Pons (tissue), 1 donor: ENCODE data around the gene DYNLT3.
A peak's percentile ranks its signal among the peaks of the same experiment; 100 is the strongest.

ENCODE experiments used
- DNase-seq: peaks from one replicate; pipeline ENCODE4 v3.0.0-alpha.2; 2016; ENCODE audit warnings: low spot score

Gene DYNLT3, protein sequence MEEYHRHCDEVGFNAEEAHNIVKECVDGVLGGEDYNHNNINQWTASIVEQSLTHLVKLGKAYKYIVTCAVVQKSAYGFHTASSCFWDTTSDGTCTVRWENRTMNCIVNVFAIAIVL

DNA sequence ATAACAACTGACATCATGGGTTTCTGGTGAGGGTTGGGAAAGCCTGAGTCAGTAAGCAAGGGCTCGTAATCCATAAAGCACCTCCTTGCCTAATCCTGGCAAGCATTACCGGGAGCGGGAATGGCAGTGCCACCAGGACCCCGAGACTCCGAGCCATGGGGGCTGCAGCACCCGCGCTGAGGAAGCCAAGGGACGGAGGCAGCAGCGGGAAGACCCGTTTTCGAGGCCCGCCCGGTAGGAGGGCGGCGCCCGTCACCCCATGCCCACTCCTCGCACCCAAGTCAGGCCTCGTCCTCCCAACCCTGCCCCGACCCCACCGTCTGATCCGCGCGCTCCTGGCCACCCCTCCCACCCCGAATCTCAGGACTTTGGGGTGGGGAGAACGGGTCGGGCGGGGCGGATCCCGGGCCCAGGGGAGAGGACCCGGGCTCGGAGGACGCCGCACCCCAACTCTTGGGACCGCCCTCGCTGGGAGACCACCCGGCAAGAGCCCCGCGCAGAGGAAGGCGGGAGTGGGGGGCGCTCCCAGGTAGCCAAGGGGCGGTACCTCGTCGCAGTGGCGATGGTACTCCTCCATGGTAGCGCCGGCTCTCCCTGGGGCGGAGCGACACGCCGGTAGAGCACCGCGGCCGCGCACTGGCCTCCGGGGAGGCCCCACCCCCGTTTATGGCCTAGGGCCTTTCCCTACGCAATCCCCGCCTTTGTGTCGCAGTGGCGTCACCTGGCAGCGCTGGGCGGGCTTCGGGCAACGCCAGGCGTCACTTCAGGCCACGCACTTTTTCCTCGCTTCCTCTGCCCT lies at the start of gene DYNLT3:
Gene DYNLT3 (minus strand): TSS at position 638 of the 799 bp plus-strand sequence. CDS start 61 bp downstream, at position 577.
- DNase-seq, result peak; percentile 66

DNA sequence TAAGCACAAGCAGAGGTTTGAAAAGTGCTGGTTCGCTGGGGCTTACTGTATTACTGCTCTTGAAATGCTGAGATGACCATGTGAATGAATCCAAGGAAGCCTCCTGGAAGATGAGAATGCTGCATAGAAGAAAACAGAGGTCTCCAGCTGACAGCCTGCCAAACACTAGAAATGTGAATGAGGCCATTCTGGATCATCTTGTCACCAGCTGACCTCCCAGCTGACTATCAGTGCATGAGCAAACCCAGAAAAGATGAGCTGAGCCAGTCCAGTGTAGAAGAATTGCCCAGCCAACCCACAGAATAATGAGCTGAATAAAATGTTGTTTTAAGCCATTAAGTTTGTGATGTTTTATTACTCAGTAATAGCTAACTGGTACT lies 49.1 kb upstream of the DYNLT3 start:
- DNase-seq, result peak; percentile 53

DNA sequence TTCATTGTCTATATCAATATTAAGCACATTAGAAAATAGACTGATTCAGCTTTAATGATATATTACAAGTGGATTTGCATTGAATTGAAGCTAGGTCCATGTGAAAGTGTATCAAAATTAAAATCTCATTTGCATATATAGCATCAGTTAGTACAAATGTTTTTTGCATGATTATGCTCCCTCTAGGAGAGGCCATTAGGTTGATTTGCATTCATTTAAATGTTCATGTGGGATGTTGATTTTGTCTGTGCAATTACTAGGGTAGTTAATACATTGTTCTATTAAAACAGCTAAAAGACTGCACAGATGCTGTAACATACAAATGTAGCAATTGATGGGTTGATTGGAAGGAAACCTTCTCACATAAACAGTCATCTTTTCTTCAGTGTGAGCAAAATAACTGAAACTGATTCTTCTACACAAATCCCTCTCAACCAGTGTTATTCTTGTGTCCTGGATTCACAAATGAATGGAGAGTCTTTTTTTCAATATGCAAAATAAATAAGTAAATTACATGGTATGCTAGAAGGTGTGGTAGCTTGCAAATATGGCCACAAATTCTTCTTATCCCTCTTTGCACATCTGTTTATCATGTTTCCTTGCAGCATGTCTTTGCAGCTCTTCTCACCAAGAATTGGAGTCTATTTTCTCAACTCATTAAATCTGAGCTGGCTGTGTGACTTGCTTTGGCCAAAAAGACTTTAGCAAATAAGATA lies 48.6 kb upstream of the DYNLT3 start:
- no peak for DNase-seq

DNA sequence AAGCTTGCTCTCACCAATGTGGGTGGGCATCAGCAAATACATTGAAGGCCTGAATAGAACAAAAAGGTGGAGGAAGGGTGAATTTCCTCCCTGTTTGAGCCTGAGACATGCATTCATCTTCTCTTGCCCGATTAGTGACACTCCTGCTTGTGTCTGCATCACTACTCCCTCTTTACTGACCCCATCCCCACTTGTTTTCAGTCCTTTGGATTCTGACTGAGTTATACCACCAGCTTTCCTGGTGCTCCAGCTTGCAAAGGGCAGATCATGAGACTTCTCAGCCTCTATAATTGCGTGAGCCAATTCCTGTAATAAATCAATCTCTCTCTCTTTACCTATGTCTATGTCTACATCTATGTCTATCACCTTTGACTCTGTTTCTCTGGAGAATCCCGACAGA lies 47.4 kb upstream of the DYNLT3 start:
- no peak for DNase-seq

DNA sequence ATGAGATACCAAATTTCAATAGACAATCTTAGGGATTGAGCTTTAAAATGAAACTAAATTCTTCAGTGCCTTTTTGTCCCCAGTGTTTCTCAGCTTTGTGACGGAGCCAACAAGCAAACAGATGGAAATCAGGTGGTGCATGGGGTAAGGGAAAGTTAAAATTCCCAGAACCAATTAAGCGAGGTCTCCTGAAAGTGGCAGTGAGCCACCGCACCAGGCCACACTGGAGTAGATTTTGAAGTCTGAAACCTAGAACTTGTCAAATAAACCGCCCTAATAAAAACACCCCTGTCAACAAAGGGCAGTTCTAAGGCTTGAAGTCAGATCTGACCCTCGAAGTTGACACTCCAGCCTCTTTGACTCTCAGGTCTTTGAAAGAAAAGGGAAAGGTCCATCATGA lies 40.6 kb upstream of the DYNLT3 start:
- no peak for DNase-seq

DNA sequence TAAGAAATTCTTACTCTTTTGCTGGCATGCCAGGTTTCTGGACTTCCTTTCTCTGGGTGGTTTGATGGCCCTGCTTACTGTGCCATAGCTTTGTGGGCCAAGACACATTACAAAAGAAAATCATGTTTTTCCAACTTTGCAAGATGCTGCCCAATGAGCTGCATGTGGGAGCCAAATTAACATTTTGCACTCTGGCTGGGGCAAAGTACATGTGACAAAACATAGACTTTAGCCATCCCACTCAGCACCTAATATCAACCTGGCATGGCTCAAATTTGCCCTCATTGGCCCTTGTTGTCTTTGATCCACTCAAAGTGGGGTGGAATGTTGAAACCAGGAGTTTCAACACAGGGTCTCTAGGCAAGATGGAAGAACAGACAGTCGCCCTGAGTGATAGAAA lies 40.0 kb upstream of the DYNLT3 start:
- no peak for DNase-seq

DNA sequence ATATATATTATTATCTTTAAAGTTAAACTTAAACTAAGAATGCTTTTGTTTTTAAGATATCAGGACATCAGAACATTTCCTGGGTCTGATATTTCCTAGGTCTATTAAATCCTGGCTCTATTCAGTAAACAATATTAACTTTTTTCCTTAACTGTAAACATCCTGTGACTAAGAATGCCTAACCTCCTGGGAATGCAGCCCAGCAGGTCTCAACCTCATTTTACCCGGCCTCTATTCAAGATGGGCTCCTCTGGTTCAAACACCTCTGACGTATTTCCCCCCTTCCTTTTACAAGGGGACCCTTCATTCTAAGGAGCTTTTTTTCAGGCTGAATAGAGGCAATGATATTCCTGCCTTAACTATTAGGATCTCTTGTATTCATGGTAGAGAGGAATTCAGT lies 35.8 kb upstream of the DYNLT3 start:
- DNase-seq, result no peak

DNA sequence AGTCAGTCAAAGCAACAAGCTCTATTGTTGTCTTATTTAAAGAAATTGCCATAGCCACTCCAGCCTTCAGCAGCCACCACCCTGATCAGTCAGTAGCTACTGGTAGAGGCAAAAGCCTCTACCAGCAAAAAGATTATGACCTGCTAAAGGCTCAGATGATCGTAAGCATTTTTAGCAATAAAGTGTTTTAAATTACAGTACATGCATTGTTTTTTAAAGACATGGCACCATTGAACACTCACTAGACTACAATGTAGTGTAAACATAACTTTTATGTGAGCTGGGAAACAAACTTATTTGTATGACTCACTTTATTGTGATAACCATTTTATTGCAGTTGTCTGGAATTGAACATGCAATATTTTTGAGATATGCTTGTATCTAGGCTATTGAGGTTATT lies 32.3 kb upstream of the DYNLT3 start:
- no peak for DNase-seq

DNA sequence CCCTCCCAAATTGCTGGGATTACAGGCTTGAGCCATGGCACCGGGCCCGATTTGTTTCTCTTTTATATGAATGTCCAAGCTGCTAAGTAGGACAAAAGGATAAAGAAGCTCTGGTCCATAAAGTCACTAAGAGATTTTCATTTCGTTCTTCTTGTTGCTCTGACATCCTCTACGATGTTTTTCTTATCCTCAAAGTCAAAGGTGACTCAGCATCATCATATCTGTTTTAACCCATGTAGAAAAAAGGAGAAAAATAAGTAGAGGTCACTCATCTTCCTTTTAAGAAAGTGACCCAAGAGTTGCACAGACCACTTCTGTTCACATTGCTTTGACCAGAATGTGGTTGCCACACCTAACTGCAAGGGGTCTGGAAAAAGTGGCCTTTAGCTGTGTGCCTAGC lies 29.3 kb upstream of the DYNLT3 start:
- no peak for DNase-seq

DNA sequence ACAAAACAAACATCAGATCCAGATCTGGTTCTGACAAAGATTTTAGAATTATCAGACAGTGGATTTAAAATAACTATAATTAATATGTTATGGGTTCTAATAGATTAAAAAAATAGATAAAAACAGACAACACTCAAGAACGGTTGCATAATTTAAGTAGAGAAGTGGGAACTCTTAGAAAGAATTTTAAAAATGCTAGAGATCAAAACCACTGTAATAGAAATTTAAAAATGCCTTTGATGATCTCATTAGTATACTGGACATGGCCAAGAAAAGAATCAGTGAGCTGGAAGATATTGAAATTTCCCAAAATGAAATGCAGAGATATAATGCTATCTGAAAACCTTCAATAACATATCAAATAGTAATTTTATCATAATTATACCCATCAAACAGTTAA lies 28.3 kb upstream of the DYNLT3 start:
- no peak for DNase-seq

DNA sequence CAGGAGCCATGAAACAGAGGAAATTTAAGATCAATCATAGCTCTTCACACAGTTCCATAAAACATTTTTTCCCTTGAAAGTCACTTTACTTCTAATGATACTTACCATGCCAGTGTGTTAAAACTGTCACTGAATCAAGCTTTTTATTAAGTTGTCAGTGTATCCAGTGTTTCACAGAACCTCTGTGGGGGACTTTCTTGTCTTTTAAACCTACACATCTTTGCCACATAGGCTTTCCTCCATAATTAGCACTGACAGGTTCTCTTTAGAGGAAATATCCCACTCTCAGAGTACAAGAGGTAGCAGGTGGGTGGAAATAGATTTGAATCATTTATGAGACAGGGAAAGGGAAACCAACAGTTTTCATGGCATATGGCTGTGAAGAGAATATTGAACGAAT lies 25.8 kb upstream of the DYNLT3 start:
- no peak for DNase-seq

DNA sequence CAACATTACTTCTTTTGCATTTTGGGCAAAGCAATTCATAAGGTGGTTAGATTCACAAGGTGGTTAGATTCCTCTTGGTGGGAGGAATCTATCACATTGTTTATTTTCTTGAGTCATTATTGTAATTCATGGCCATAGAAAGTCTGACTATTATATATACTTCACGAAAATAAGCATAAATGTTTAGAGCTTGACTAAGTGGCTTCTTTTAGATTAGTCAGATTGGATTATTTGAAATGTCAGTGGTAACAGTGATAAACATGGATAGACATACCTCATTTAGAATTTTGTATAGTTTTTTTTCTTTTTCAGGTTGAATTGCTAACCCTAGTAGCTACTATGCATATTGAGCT lies 24.9 kb upstream of the DYNLT3 start:
- DNase-seq, result no peak

DNA sequence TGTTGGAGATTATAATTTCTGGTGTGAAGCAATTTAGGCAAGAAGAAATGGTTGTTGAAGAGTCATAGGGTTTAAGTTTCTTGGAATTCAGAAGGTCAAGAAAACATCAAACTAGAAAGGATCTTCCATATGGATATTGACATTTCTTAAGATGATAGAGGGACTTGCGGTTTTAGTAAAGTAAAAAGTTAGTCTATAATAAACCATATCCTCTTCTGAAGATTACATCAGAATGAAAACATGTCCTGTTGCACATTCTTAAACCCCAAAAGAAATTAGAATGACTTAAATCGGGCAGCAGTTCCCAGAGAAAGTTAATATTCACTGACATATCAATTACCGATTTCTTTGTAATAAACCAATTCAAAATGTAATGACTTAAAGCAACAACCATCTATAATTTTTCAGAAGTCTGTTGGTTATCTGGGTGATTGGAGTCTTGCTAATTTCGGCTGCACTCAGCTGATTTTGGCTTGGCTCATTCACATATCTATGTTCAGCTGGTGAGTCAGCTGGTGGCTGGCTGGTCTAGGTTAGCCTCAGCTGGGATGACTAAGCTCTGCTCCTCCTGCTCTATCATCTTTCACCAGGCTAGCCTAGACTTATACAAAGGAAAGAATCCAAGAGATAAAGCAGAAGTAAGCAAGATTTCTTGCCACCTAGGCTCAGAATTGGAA lies 24.4 kb upstream of the DYNLT3 start:
- no peak for DNase-seq

DNA sequence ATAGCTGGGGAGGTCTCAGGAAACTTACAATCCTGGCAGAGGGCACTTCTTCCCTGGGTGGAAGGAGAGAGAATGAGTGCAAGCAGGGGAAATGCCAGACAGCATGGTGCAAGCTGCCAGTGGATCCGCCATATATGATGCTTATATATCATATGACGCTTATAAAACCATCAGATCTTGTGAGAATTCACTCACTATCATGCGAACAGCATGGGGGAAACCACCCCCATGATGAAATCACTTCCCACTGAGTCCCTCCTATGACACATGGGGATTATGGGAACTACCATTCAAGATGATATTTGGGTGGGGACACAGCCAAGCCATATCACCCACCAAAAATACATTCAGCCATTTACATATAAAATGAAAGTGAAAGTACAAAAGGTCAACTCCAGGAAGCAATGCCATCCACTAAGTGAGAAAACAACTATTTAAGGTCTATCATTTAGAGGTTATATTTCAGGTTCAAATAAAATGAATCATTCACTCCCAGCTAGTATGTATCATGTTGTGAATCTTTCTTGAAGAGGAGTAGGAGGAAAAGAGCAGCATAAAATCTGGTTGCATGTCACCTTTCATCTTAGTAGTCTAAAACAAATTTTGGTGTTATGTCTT lies 20.3 kb upstream of the DYNLT3 start:
- DNase-seq, result no peak

DNA sequence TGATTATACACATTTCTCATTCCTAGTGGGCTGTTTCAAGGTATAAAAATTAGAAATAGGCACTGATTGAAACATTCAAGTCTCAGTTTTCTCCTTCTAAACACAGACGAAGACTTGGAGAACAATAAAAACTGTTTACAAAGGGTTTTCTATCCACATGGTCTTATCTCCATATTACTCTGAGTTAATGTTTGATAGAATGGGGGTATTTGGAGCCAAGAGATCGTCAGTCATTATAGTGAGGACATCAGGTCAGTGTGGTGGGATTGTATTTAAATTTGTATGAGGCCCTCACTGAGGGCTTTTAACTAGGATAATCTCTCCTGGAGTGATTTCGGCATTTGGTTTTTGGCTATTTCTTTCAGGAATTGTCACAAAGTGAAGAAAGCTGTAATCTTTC lies 16.4 kb upstream of the DYNLT3 start:
- DNase-seq, result no peak

DNA sequence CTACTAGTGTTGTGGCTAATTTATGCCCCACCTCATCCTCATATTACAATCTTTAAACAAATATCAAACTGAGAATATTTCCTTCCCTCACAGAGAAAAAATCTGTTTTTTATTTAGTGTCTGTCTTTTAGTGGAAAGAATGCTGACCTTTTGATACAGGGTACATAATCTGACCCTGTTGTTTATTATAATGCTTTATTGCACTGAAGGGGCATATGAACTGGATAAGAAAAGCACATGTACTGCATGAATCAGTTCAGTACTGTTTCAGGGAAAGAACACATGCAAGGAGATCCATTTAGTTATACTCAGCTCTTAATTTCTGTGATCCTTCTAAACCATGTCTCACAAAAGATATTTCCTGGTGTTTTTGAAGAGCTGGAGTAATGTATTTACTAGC lies 15.5 kb upstream of the DYNLT3 start:
- no peak for DNase-seq

DNA sequence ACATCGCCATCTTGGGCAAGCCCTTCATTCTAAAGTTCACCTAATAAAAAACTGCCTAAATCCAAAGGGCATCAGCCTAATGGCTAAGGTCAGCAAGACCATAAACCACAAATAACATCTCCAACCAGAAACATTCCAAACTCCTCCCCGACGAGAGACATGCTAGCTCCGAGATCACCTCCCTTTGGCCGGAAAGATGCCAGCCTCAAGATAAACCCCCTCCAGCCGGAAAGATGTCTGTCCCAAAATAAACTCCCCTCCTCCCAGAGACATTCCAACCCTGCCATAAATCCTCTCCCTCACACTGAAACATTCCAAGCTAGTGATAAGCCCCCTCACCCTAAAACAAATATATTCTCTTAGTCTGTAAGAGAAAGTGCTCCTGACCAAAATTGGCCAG lies 13.3 kb upstream of the DYNLT3 start:
- DNase-seq, result no peak

DNA sequence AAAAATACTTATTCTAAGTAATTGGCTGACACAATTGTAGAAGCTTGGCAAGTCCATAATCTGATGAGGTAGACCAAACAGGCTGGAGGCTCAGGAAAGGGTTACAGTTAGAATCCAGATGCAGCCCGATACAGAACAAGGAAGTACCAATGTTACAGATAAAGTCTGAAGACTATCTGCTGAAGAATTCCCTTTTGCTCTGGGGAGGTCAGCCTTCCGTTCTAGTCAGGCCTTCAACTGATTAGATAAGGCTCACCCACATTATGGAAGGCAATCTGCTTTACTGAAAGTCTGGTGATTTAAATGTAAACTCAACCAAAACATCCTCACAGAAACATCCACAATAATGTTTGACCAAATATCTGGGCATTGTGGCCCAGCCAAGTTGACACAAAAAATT lies 7.4 kb upstream of the DYNLT3 start:
- DNase-seq, result no peak

DNA sequence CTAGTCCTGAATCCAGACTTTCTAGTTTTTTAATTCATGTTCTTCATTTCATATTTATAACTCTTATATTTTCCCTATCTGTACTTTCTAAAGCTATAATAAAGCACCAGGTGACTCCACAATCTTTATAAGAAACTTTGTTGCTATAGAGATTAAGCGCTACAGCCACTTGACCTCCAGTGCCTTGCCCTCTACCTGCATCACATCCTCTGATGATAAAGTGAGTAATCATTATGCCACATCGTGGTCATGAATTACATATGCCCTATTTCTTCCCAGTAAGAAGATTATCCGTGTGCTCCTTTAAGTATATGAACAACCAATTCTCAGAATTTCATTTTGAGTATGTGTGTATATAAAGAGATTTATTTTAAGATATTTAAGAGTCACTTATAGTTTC lies 6.8 kb upstream of the DYNLT3 start:
- no peak for DNase-seq

DNA sequence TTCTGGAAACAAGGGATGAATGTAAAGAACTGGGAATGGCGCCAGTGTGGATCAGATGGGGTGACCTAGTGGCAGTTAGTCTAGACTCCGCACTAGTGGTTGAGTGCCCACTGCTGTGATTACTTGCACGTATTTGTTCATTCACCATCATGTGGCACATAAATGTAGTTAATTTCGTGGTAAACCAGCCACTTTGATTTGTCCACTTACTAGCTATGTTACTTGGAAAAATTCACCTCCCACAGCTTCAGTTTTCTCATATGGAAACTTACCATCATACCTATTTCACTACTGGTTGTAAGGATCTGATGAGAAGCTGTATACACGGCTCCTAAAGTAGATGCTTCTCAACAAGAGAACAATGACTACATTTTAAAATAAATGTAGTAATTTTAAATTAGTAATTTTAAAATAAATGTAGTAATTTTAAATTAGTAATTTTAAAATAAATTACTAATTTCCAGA lies 394 bp upstream of the DYNLT3 start:
- no peak for DNase-seq

DNA sequence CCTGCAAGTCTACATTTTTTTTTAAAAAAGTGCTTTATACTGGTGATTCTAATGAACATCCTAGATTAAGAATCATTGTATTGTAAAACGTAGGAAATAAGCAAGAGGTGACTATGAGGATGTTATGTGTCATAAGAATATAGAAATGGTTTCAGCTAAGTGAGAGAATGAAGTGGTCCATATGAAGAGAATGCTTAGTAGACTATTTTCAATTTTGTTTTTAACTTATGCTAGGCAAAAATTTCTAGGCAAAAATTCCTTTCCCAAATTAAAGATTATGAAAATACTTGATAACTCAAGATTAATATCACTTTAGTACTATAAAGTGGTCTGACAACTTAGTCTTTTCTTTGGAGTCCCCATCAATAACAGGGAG lies 825 bp downstream of the DYNLT3 start:
- no peak for DNase-seq

DNA sequence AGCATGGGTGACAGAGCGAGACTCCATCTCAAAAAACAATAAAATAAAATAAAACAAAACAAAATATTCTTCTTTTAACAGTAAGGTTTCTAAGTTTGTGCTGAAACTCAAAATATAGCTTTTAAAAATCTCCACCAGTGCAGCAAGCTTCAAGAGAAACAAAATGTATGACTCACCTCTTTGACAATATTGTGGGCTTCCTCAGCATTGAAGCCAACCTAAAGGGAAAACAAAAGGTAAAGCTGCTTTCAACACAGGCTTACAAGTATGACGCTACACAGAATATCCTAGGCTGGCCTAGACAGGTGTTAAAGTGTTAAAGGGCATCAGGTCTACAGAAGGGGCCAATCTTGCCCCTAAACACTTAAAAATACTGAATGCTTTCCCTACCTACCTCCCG lies 1.2 kb downstream of the DYNLT3 start:
- no peak for DNase-seq

DNA sequence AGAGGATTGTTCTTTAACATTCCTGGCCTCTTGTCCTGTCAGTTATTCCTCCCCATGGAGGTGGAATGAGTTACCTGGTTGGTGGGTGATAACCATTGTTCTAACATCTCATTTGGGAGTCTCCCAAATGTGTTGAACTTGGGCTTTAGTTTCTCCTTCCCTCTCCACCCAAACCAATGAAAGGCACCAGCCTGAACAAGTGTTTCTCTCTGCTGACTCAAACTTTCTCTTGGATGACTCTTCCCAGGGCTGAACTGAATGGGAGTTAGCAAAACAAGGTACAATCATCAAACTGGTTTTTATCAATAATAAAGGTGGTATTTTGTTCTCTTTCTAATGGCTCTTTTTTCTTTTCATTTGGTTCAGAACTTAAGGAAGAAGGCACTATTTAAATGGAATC lies 2.7 kb downstream of the DYNLT3 start:
- no peak for DNase-seq
